AG04450 (cell line): Measurements from ENCODE around the gene DPP9. TPM values are rescaled to one million over a fixed set of nuclear protein-coding genes. Genes with fewer than 3 reads are reported as not detected.

Source experiments
- CTCF ChIA-PET: fragments of 300-600, 350-600 bp; formaldehyde crosslinking; extraction: SDS; loops from one replicate; lab custom pipeline; 2022; ENCODE audit warnings: antibody characterized with exemption, inconsistent platforms; lab: Charles Lee
- POLR2A ChIA-PET: fragments of 350-600 bp; formaldehyde crosslinking; extraction: SDS; loops from one replicate; lab custom pipeline; 2021; ENCODE audit warnings: antibody characterized with exemption, inconsistent platforms; lab: Yijun Ruan, JAX
- DNase-seq: peaks from one replicate; pipeline ENCODE4 v3.0.0-alpha.2; 2011; ENCODE audit warnings: low read depth, low spot score
- H3K27ac ChIP-seq: one replicate; pipeline ENCODE4 v1.5.1; 2012; ENCODE audit warnings: low read depth, low read length, control low read depth
- H3K27me3 ChIP-seq: one replicate; pipeline ENCODE4 v1.6.0; 2012; ENCODE audit warnings: low read length; ENCODE audit not compliant: control insufficient read depth, insufficient read depth
- H3K4me3 ChIP-seq: 2 replicates; pipeline ENCODE4 v1.5.1; 2011; ENCODE audit warnings: mild to moderate bottlenecking, low read depth, low read length, control low read depth
- H3K9me3 ChIP-seq: 2 replicates; pipeline ENCODE4 v1.5.1; 2012; ENCODE audit warnings: low read length; ENCODE audit not compliant: control insufficient read depth, insufficient read depth
- polyA plus RNA-seq: library from polyadenylated mRNA; depleted of rRNA; stranded (reverse); fragments of >200 nt; gene quantifications from 2 replicates; pipeline ENCODE4 v1.2.3, GENCODE V29; 2011
- TF ChIP-seq, protein P1 (sequence below): IDR thresholded peaks from 2 replicates; pipeline ENCODE4 v1.5.1; 2011; ENCODE audit warnings: low read depth, low read length, control low read depth, inconsistent platforms

DPP9 gene
- polyA plus RNA-seq, 1 experiment: 5.6 TPM

DNA sequence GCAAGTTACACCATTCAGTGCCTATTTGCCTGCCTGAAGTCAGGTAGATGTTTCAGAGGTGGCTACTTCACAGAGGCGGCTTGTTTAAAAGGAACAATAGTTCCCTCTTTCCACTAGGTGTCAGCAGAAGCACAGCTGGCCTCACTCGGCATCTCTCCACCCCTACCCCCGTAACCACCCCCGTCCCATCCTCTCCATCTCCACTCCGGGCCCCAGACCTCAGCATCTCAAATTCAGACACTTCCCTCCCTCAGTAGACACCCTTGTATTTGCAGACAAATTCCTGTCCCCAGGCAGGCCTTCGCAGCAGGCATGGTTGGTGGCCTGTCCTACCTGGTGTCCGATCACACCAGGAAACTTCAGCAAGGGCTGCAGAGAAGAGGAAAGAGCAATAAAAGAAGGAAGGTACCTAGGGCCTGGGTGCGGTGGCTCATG is 9.1 kb upstream of the DPP9 start:
- Histone ChIP-seq H3K27ac (no peak overlapping the region), H3K9me3 (no peaks in the 10 kb centered on the region; the same call in 1 of the 2 replicates), H3K27me3 (peaks cover 9% of the 10 kb centered on the region), H3K4me3 (no peak overlapping the region)
- CTCF ChIA-PET: interaction anchor here (0.6 to 7.7 kb wide), 7 partner anchors 9 to 179 kb away, joined by 3 to 220 read pairs (median 5); partner anchors contain the start of gene FEM1A
- TF ChIP-seq, protein P1, sequence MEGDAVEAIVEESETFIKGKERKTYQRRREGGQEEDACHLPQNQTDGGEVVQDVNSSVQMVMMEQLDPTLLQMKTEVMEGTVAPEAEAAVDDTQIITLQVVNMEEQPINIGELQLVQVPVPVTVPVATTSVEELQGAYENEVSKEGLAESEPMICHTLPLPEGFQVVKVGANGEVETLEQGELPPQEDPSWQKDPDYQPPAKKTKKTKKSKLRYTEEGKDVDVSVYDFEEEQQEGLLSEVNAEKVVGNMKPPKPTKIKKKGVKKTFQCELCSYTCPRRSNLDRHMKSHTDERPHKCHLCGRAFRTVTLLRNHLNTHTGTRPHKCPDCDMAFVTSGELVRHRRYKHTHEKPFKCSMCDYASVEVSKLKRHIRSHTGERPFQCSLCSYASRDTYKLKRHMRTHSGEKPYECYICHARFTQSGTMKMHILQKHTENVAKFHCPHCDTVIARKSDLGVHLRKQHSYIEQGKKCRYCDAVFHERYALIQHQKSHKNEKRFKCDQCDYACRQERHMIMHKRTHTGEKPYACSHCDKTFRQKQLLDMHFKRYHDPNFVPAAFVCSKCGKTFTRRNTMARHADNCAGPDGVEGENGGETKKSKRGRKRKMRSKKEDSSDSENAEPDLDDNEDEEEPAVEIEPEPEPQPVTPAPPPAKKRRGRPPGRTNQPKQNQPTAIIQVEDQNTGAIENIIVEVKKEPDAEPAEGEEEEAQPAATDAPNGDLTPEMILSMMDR: peak; percentile 82
- DNase-seq: peak; percentile 26
- POLR2A ChIA-PET: interaction anchor here (0.6 to 1.0 kb wide), 2 partner anchors 58 to 113 kb away, joined by 3 to 4 read pairs; no protein-coding TSS in a partner anchor

DNA sequence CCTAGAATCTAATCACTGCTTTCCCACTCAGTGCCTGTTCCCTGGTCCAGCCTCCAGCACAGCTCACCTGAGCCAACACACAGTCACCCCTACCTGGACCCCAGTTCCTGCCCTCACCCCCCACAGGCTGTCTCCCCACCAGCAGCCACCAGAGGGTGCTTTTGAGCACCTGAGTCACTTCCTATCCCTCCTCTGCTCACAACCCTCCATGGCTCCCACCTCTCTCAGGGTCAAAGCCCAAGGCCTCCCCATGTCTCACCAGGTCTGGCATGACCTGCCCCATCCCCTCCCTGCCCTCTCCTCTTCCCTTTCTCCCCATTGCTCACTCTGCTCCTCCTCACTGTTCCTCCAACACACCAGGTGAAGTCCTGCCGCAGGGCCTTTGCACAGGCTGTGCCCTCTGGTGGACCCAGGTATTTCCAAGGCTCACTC is 7.1 kb upstream of the DPP9 start:
- H3K27ac ChIP-seq: no peak overlapping the region
- H3K9me3 ChIP-seq: no peaks in the 10 kb centered on the region
- H3K4me3 ChIP-seq: no peak overlapping the region
- TF ChIP-seq, protein P1: peak; percentile 53
- DNase-seq: no peak
- CTCF ChIA-PET: interaction anchor here (0.6 to 7.7 kb wide), 5 partner anchors 14 to 74 kb away, joined by 3 to 220 read pairs (median 4); partner anchors contain the start of gene FEM1A
- H3K27me3 ChIP-seq: peaks cover 4% of the 10 kb centered on the region
- POLR2A ChIA-PET: no interaction called here

DNA sequence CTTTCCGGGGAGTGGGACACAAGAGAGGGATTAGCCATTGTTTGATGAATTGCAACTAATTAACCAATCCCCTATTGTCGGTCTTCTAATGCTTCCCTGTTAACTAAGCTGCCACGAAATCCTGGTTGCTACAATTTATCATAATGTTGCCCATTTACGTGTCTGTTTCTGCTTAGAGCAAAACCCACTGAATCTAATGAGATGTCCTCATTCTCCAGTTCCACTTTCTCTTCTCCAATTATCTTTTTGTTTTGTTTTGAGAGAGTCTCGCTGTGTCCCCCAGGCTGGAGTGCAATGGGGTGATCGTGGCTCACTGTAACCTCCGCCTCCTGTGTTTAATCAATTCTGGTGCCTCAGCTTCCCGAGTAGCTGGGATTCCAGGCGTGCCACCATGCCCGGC is 5.2 kb upstream of the DPP9 start:
- no peak overlapping the region for H3K4me3 ChIP-seq
- no peaks in the 10 kb centered on the region for H3K27me3 ChIP-seq
- TF ChIP-seq, protein P1: no peak
- POLR2A ChIA-PET: no interaction called here
- no peaks in the 10 kb centered on the region for H3K9me3 ChIP-seq
- DNase-seq: no peak
- CTCF ChIA-PET: interaction anchor here (7.7 kb wide), 1 partner anchor 61 kb away, joined by 220 read pairs; the partner anchor contains the start of gene FEM1A
- no peak overlapping the region for H3K27ac ChIP-seq

DNA sequence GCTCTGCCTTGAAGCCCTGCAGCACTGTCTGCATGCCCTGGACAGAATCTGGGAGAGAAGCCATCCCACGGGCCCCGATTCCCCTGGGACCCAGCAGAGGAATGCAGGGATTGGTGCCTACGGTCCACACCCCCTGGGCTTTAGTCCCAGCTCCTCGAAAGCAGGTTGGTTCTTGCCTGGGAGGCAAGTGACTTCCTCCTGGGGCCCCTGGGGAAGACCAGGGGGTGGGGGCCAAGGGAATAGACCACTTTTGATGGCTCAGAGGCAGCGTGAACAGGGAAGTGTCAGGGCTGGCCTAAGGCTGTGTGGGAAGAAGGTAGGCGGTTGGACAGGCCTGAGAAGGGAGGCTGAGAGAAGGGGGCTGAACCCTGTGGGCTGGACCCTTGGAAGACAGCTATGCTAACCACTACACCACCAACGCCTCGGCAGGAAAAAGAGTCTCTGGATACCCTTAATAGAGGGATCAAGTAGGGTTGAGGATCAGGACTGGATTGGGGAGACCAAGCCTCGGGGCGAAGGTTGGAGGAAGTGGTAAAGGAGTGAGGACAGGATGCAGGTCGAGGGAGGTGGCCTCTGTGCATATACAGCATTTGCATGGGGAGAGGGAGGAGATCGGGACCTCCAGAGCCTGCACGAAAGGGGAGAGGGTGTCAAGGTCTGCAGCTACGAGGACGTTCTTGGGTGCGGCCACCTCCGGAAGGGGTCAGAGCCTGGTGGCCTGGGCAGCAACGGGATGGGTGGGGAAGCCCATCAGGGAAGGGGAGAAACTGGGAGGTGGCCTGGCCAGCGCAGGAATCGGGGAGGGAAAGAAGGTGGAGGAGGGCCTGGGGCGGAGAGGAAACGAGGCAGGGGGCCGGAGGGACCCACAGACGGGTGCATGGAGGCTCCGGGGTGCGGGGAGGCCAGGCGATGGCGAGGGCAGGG is 709 bp downstream of the DPP9 start:
- DNase-seq: no peak
- H3K27ac ChIP-seq: no peak overlapping the region
- TF ChIP-seq, protein P1: no peak
- POLR2A ChIA-PET: interaction anchor here (0.6 kb wide), 1 partner anchor 9 kb away, joined by 4 read pairs; no protein-coding TSS in a partner anchor
- no peaks in the 10 kb centered on the region for H3K27me3 ChIP-seq
- H3K4me3 ChIP-seq: peak overlapping the region; percentile 97
- CTCF ChIA-PET: interaction anchor here (0.6 to 1.2 kb wide), 2 partner anchors 9 to 462 kb away, joined by 3 to 4 read pairs; no protein-coding TSS in a partner anchor
- H3K9me3 ChIP-seq: no peaks in the 10 kb centered on the region; the same call in 1 of the 2 replicates
